NCI-H69 (cell line): Measurements from ENCODE around the gene ERGIC1.
"Not testable (repeated sequence)": the region's sequence is repeated elsewhere in the genome, so short reads cannot be mapped to it uniquely, and the experiment has no call there.

Experiments used
- DNase-seq: peaks from one replicate; lab custom pipeline; 2025; lab: John Stamatoyannopoulos, UW

Gene ERGIC1

DNA sequence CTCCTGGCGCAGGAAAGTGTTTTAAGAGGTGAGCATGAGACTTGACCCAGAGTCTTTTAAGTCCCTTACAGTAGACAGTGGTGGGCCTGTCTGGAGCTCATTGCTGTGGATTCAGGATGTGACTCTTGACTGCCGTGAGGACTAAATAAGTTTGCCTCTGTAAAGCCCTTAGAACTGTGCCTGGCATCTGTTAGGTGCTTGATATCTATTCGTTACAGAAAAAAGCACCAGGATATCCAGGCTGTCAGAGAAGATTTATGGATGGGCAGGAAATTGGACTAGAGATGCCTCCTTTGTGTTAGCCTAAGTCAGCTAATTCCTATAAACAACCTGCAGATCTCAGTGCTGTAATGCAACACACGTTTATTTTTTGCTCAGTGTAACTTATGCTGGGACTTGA is 12.6 kb downstream of the ERGIC1 start:
- DNase-seq: no peak

DNA sequence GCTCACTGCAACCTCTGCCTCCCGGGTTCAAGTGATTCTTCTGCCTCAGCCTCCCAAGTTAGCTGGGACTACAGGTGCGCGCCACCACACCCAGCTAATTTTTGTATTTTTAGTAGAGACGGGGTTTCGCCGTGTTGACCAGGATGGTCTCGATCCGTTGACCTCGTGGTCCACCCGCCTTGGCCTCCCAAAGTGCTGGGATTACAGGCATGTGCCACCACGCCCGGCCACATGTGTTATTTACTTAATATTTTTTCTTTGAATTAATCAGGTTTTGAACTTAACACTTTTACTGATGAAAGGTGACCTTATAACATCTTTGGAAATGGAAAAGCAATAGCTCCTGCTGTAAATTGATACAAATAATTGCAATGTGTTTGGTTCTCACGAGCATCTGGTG is 13.5 kb downstream of the ERGIC1 start:
- DNase-seq: not testable (repeated sequence)

DNA sequence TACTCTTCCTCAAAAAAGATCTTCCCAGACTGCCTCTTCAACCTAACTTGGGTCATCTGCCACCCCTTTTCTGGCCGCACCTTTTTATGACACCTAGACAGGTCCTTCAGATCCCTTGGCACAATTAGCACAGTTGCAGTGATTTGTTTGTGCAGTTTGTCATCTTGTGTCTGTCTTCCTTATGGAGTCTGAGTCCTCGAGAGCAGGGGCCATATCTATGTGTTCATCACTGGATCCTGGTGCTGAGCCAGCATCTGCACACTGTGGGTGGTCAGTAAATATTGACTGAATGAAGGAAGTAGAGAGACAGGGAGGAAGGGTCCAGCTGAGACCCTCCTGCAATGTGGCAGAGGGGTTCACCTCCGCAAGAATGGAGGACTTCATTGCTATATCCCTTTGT is 14.4 kb downstream of the ERGIC1 start:
- DNase-seq: peak; percentile 29

DNA sequence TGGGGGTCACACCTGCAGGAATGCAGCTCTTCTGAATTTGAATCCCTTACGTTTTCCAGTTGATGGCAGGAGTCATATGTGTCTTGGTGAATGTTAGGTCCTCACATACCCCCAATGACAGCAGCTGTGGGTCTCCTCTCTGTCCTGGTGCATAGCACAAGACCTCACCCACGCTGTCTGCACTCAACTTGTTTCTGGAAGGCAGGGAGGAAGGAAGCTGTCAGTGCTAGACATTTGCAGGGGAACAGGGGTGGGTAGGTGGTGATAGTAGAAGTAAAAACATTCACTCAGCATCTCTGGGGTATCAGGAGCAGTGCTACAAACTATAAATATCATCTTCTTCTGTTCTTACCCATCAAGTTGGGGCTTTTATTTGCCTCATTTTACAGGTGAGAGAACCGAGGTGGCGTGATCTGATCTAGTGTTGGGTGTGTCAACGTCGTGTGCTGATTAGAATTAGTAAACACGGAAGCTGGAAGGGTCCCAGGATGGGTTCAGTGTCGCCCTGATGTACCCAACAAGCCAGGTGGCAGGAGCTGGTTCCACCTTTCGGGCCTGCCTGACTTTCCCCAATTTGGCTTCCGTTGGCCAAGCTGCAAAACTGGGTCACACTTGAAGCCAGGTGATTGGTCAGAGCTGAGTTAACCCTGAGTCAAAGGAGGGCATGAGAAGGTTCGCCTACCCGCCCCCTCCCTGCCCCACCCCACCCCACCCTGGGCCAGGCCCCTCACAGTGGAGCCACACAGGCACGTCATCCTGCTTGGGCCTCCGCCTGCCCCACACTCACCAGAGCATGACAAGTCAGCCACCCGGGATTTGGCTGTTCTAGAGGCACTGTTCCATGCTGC is 15.8 kb downstream of the ERGIC1 start:
- DNase-seq: no peak

DNA sequence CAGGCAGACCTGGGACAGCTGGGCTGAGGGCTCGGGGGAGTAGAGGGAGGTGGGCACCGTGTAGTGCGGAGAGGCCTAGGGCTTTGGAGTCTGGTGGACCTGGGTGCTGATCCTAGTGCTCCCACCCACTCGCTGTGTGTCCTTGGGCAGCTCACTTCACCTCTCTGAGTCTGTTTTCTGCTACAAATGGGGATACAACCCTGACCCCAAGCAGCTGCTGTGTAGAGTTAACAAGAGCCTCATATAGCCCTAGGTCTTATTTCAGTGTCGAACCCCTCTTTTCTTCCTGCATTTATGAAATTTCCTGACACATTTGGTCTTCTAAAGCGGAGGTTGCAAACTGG is 16.4 kb downstream of the ERGIC1 start:
- no peak for DNase-seq

DNA sequence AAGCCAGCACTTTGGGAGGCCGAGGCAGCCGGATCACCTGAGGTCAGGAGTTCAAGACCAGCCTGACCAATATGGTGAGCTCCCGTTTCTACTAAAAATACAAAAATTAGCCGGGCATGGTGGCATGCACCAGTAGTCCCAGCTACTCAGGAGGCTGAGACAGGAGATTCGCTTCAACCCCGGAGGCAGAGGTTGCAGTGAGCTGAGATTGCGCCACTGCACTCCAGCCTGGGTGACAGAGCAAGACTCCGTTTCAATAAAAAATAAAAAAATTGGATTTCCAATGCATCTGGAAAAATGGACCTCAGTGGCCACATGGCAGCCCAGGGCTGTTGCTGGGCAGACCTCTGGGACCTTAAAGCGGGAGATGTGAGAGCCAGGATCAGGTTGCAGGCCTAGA is 17.2 kb downstream of the ERGIC1 start:
- DNase-seq: not testable (repeated sequence)

DNA sequence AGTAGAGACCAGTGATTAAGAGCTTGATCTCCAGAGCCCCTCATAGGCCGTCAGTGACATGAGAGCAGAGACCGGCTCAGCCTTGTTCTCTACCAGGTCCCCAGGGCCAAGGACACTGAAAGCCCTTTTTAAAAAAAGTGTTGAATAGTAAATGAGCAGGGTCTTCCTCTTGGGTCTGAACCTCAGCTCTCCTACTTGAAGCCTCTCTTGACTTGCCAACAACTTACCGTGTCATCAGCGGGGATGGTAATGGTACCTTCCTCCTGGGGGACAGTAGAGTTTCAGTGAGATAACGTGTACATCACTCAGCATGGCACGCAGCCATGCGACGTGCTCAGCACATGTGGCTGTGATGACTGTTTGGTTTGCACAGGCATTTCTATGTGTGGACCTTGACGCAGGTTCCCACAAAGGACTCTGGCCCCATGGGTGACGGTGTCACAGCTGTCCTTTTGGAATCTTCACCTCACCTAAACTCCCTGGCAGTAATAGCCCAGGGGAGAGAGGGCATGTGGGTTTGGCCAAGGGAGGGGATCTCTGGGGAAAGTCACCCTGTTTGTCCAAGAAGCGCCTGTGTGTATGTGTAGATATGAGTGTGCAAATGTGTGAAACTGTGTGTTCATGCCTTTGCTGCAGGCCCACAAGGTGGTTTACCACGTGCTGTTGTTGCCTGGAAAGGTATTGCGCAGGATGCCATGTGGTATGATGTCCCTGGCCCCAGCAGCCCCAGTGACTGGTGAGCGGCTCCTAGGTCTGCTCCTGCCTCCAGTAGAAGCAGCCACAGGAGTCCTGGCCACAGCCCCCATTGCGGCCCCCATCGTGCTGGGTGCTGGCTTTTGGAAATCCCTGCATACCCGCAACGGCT is 18.7 kb downstream of the ERGIC1 start:
- no peak for DNase-seq

DNA sequence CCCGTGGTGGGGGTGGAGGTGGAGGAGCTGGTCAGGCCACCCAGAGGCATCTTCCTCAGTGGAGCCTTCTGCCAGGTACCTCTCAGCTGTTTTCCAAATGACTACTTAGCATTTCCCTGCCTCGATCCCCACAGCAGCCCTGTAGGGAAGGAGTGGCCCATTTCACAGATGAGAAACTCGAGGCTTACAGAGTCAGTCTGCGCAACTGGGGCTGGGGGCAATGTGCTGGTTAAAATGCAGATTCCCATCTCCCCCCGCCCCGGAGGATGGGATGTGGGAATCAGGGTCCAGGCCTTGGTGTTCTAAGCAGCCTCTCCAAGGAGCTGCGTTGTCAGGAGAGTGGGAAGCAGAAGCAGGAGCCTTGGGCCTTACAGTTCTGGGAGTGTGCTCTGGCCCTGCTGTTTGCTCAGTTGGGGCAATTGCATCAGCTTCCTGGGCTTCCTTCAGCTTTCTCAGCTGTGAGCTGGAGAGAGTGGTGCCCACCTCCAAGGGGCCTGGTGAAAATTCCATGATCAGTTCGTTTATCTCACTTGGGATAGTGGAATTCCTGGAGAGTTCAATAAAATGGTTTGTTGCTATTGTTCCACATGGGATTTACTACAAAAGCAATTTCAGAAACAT is 19.4 kb downstream of the ERGIC1 start:
- no peak for DNase-seq

DNA sequence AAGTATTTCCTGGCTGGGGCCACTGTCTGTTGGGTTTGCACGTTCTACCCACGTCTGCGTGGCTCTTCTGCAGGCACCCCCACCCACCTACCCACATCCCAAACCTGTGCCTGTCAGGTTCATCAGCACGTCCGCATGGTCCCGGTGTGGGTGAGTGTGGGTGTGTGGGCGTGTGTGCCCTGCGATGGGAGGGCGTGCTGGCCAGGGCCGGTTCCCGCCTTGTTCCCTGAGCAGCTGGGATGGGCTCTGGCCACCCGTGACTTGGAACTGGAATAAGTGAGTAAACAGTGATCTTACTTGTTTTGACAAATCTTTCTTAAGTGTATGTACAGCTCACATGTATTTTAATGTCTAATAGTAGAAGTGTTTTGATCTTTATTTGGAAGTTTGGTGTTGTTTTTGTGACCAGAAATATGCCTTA is 20.4 kb downstream of the ERGIC1 start:
- no peak for DNase-seq

DNA sequence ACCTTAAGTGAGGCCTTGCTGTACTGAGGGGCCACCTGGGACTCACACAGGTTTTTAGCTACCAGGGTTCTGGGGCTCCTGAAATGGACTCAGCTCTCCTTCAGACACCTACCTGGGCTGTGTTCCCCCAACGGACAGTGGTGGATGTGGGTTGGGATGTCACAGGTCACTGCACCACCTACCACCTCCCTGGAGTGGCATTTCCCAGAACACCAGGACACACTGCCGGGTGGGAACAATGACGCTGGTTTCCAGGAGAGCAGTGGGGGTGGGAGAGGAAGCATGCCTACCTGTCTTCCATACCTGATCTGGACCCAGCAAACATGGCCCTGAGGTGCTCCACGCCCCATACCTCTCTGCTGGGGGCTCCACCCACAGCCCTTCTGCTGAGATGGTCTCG is 20.9 kb downstream of the ERGIC1 start:
- no peak for DNase-seq

DNA sequence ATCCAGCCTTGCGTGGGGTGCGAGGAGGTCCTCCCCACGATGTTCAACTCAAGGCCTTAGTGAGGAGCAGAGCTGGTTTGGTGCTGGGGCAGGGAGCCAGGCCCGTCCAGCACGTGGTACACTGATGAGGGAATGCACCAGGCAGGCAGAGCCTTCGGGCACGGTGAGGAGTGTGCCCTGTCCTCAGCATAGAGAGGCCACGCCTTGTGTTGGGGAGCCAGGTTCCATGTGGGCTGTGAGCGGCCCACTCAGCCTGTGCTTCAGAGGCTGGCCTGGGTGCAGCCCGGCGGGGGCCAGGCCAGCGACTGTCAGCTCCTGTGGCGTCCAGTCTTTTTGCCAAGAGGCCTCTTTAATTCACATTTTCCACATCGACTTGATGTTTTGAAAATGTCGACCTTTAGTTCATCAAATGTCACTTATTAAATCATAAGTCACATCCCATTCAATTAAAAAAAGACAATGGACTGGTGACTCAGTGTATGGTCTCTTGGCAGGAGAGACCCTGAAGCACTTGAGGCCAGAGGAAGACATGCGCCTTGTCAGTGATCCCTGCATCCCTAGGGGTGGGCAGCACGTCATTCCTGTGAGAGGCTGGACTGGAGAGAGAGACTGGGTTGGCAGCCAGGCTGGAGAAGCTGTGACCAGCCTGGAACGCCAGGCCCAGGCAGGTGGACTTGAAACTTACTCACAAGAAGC is 21.7 kb downstream of the ERGIC1 start:
- no peak for DNase-seq

DNA sequence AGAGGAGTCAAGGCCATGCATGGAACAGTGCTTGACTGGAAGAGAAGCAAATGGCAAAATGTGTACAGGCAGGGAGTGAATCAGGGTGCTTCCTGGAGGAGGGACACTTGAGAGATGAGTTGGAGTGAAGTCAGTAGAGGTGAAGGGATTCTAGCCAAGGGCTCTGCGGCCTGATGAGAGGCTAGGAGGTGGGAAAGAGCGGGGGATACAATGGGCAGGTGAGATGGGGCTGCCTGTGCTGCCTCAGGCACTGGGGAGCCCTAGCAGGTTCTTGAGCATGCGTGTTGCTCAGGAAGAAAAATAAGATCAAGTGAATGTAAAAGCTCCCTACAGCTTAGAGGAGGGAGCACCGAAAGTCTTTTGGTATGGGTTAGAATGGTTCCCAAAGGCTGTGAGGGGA is 22.3 kb downstream of the ERGIC1 start:
- DNase-seq: no peak

DNA sequence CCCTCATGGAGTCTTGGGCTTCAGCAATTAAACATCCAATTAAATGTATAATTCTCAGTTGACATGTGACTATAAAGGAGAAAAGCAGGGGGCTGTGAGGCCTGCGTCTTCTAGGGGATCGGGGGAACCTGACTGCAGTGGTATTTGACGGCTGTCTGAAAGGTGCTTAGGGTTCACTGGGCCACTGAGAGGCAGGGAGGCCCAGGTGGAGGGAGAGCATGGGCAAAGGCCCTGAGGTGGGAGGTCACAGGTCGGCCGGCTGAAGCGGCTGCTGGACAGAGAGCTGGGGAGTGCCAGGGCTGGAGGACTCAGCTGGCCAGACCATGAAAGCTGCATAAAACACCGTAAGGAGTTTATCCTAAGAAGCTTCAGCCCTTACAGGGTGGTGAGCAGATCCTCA is 23.9 kb downstream of the ERGIC1 start:
- no peak for DNase-seq

DNA sequence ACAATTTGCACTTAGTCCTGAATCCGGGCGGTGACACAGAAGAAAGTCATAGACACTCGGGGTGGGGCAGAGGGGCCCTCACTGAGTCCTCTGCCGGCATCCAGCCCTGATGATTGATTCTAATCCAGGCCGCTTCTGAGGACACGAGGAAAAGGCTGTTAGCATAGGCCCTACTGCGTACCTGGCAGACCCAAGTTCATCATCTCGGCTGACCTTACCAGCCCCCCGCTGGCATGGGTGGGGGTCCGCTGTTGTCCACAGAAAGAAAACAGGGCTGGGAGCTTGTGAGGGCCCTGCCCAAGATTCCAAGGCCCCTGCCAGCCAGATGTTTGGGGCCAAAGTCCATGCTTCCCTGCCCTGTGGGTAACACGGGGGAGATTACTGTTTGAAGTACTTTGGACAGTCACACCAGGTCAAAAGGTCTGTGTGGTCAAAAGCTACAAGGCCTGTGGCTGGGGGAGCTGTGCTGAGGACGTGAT is 24.5 kb downstream of the ERGIC1 start:
- no peak for DNase-seq

DNA sequence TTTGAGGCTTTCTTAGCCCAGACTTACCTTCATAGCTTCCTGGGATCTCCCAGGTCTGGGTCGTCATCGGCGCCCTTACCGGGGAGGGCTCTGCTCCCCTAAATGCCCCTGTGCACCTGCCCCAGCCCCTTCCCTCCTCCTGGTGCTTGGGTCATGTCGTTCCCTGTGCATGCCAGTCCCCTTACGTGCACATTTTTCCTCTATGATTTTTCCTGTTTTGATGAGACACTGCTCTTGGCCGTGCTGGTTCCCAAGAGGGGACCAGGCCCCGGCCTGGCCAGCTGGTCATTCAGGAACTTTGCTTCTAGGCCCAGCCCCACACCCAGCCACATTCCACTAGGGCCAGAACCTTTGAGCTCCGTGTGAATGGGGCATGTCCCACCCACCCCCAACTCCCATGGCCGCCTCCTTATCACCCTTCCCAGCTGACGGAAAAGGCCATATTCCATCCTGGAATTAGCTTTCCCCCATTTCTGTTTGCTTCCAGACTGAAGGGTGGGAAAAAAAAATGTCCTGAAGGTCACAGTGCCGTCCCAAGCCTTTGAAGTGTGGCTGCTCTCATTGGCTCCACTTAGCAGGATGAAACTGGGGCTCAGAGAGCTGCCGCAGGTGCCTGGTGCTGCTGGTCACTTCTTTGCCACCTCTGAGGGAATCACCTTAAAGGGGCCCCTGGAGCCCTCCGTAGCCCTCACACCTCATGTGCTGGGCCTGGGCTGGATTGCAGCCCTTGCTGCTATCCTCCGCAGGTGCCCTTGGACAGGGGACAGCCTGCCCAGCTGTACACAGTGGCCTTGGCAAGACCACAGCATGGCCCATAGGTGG is 25.1 kb downstream of the ERGIC1 start:
- DNase-seq: no peak

DNA sequence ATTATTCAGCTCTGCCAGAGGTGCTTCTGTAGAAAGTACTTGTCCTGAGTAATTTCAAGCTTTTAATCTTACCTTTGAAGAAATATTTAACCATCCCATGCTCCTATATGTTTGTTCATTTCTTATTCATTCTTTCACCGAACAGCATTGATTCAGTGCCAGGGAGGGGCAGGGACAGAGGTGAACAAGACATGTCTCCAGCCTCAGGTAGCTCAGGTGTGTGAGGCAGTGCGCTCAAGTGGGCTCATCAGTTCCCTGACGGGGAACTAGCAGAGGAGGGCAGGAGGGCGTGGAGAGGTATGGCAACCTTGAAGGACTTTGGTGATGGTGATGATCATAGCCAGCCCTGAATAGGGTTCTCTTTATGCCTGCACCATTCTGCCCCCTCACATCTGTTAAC is 25.9 kb downstream of the ERGIC1 start:
- no peak for DNase-seq

DNA sequence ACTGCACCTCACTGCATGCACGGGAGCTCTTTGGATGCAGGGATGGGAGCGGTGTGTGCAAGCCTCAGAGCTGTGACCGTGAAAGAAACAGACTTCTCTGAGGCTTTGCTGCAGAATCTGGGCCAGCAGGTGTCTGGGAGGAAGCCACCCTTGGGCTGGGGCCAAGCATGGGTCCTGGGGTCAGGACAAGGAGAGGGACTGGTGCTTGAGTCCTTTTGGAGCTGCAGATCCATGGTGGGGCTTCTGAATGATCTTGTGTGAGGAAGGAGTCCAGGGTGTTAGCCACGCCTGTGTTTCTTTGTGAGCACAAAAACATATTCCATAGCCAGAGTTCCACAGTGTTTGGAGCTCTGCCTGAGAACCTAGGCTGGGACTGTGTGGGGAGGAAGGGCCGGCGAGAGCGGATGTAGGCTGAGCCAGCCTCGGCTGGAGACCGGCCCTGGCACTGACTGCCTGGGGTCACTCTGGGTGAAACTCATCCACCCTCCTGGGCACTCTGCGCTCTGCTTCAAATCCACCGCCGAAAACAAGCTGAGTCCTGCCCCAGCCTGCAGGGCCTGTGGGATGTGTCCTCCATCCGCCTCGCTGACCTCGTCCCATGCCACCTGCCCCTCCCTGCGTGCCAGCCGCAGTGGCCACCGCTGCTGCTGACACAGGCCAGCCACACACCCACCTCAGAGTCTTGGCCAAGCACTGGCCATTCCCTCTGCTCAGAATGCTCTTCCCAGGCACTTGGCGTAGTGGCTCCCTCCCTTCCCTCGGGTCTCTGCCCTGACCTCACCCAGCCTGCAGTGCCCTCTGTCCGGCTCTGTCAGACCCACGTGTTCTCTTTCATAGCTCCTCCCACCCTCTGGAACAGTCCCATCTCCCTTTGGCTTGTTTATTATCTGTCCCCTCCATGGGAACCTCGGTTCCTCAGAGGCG is 26.7 kb downstream of the ERGIC1 start:
- DNase-seq: no peak

DNA sequence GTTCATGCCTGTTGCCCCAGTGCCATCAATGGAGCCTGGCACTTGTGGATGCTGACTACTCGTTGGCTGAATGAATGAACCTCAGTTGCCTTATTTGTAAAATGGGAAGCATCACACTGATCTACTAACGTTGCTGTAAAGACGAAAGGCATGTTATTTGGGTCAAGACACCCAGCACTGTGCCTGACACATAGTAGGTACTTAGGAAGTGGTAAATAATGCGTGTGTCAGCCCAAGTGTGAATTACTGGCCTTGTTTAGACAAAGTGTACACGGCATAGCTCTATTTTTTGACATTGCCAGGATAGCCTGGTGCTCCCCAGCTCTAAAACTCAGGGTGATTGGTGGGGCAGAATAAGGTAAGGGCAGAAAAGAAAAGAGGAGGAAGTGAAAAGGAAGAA is 27.4 kb downstream of the ERGIC1 start:
- DNase-seq: no peak

DNA sequence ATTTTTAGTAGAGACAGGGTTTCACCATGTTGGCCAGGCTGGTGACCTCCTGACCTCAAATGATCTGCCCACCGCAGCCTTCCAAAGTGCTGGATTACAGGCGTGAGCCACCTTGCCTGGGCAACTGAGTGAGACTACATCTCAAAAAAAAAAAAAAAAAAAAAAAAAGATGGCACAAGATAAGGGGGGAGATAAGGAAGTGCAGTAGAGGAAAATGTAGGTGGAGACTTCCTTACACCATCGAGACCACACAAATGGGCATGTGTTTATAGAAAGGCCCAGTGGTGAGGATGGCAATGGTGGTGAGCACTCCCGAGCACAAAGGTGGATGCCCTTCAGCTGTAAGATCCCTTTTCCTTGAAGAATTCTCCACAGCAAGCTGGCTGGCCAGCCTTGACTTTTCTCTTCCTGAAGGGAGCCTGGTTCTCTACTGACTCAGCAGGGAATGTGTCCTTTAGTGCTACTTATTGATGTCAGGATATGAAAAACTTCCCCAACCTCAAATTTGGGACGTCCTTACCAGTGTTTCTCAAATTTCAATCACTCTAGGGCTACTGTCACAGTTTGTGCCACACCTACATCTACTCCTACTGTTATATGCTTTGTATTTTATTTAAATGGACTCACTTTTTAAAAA is 28.2 kb downstream of the ERGIC1 start:
- no peak for DNase-seq

DNA sequence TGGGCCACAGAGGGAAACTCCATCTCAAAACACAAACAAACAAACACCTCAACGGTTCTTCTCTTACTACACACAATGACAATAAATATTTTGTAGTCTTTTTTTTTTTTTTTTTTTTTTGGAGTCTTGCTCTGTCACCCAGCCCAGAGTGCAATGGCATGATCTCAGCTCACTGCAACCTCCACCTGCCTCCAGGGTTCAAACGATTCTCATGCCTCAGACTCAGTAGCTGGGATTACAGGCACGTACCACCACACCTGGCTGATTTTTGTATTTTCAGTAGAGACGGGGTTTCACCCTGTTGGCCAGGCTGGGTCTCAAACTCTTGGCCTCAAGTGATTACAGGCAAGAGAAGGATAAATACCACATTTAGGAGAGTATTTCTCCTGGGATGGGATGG is 30.1 kb downstream of the ERGIC1 start:
- not testable (repeated sequence) for DNase-seq
